GM19351 (cell line): ENCODE measurements around the gene XRN2.

Experiments used
- ATAC-seq: cut with Tn5 transposase; IDR thresholded peaks from one replicate; pipeline ENCODE4 v1.9.1; 2021; ENCODE audit warnings: mild to moderate bottlenecking, moderate library complexity; ENCODE audit not compliant: unreplicated experiment

XRN2 gene

GRCh38 chr20:21291026-21291425, 12.1 kb upstream of the XRN2 start:
- no peak for ATAC-seq

DNA sequence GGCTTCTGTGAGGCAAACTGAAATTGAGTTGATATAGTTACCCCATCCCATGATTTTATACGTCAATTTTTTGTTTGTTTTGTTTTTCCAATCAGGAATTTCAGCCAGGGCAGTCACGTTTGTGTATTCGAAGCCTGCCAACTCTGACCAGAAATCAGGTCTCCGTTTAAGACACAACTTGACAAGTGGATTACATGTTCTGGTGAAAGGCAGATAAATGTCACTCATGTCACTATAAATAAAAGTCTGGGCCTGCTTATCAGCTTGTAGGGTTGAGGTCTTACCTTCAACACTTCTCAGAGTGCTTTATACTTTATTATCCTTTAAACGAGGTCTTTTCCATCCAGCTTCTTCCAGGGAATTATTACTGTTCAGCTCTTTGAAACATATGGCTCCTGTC, 8.4 kb upstream of the XRN2 start:
- no peak for ATAC-seq

DNA sequence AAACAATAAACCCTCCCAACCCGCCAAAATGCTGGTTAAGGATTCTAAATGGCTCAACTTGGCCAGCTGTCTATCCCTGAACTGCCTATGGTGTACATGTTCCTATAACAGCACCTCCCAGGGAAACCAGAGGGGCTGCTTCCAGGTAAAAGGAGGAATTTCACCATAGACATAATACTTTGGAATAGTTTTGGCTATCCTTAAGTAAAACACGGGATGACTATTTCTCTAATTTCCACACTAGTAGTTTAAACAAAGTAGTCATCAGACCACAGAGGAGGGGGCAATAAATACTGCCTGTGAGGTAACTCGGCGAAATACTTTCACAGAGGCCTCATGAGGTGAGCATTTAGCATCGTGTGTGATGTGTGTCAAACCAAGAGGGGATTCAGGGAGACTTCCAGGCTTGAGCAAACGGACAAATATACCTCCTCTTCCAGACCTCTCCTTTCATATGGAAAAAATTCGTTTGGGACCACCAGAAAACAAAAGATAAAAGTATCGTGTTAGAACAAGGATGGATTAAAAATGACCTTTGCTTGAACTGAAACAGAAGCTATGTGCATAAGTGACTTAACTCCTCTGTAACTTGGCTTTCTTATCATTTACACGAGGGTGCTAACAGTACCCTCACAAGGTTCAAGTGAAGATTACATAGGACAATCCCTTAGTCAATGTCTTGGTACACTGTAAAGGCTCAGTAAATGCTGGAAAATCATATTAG, 1.0 kb upstream of the XRN2 start:
- ATAC-seq = no peak

DNA sequence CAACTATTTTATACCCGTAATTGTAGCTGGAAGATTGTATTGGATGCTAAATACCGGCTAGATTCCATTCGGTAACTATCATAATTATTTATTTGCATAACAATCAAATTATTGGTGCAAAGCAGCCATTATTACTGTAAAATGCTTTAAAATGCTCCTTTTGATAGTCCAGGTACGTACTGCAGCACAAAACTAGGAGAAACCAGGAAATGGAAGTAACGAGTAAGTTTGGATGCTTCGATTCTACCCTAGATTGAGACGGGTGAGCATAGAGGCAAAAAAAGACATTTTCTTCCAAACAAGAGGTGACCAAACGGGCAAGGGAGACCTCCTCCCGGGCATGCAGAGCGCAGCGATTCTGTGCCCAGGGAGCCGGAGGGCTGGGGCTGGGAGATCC, 469 bp upstream of the XRN2 start:
- ATAC-seq = no peak

DNA sequence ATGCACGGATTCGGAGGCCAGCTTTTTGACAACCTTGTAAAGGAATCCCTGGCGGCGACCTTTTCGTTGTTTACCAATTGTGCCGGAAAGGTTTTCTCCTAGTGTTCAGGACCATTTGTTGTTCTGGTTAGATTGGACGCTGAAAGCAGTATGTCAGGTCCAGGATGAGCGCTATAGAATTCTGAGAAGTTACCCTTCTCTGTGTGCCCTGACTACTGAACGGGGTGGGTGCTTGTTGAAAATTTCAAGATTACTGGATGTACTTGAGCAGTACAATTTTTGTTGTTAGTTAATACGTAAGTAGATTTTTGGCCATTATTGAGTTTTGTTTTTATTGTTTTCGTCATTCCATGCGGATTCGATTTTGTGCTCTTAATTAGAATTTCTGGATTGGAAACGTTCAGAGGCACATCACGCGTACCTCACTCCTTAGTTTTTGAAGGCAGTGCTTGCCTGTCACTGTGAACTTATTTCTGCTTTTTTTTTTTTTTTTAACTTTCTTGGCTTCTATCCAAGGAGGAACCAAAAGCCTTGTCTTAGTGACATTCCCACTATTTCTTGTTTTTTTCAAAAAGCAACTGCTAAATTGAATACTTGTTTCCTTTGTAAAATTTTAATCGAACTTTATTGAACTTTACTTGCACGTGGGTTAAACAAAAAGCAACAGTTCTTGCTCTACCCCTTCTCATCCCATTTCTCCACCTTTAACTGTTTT, 898 bp downstream of the XRN2 start:
- ATAC-seq = peak; percentile 11

DNA sequence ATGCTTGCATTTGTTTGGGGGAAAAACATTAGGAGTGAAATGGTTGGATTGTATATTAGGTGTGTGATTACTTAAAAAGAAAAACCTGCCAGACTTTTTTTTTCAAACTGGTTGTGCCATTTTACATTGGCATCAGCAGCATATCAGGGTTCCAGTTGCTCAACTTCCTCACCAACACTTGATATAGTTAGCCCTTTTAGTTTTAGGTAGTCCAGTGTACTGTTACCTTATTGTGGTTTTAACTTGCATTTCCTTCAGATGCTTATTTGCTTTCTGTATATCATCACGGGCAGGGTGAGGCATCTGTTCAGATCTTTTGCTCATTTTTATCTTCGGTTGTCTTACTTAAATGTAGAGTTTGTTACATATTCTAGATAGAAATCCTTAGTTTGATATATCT, 5.2 kb downstream of the XRN2 start:
- no peak for ATAC-seq

DNA sequence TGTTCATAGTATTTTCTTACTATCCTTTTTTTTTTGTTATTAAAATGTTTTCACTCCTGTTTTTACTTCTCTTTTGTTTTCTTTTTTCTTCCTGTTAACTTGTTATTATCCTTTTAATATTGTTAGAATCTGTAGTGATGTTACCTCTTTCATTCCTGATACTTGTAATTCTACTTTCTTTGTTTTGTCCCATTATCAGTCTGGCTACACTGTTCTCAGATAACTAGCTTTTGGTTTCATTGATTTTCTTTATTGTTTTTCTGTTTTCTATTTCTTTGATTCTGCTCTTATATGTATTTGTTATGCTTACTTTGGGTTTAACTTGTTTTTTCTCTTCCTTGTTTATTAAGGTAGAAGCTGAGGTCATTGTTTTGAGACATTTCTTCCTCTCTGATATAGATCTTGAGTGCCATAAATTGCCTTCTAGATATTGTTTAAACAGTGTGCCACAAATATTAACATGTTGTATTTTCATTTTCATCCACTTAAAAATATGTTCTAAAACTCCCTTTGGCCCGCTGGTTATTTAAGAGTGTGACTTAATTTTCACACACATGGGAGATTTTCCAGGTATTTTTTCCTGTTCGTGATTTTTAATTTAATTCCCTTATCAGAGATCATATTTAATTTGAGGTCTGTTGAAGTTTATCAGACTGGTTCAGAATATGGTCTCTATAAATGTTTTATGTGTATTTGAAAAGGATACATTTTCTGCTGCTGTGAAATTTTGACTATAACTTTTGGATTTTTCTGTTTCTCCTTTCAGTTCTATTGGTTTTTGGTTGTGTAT, 6.7 kb downstream of the XRN2 start:
- no peak for ATAC-seq

DNA sequence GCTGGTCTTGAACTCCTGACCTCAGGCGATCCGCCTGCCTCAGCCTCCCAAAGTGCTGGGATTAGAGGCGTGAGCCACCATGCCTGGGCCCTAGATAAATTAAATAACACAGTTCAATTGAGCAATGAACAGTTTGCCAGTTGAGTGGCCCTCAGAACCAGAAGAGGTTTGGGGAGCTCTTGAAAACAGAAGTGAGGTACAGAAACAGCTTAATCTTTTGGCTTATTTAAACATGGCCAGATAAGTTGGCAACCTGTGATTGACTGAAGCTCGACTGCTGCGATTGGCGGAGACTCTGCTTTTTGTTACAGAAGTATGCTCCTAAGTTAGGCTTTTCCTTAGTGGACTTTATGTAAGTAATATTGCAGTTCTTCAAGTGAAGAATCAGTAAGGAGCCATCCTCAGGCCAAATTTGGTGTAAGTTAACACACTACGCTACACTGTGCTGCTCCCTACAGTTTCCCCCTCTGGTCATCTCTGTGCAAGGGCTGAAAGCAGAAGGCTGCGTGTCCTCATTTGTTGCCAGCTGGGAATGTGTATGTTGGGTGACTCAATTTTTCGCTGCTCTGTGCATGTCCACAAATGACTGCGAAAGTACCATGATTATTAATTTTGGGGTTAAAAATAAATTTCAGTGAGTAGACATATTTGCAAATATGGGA, 9.8 kb downstream of the XRN2 start:
- ATAC-seq = no peak

DNA sequence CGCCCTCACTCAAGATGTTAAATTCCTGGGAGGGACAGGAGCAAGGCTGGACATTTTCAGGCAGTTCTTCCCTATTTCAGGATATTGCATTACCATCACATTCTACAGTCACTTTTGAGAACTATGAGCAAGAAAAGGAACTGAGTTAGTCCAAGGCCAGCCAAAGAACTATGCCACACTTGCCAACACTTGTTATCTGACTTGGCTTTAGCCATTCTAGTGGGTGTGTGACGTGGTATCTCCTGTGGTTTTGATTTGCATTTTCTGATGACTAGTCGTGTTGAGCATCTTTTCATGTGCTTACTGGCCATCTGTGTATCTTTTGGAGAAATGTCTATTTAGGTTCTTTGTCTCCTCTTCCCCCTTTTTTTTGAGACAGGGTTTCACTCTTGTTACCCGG, 12.0 kb downstream of the XRN2 start:
- ATAC-seq = no peak

- ATAC-seq = no peak
Measured at GRCh38 chr20:21322083-21322710, 19.1 kb downstream of the XRN2 start.

DNA sequence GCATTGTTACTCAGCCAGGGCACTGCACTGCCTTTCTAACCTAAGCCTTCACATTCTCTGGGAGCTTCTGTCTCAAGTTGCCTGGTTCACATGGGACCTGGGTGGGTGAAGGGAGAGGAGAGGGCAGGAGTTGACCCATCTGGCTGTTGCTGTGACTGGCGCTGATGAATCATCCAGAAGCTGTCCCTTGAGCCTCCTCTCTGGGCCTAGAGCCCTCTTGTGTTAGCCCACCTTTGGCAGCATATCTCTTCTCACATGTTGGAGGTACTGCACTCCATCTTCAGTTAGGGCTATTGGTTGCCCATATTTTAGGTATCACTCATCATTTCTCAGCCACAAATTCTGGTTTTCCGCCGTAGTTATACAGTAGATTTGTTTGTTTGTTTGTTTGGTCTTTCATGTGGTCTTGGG, 19.8 kb downstream of the XRN2 start:
- no peak for ATAC-seq

DNA sequence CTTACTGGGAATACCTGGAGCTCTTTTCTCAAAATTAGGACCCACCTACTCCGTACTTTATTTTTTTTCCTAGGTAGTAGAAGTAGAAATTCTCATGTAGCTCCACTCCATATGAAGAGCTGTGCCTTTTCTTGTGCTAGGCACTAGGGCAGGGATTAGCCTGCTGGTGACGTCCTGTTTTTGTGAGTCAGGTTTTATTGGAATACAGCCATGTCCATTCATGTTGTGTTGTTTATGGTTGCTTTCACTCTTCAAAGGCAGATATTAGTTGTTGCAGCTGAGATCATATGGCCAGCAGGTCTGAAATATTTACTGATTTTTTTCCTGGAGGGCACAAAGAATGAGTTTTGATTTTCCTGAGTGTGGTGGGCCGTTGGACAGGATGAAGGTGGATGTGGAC, 20.5 kb downstream of the XRN2 start:
- ATAC-seq = no peak

DNA sequence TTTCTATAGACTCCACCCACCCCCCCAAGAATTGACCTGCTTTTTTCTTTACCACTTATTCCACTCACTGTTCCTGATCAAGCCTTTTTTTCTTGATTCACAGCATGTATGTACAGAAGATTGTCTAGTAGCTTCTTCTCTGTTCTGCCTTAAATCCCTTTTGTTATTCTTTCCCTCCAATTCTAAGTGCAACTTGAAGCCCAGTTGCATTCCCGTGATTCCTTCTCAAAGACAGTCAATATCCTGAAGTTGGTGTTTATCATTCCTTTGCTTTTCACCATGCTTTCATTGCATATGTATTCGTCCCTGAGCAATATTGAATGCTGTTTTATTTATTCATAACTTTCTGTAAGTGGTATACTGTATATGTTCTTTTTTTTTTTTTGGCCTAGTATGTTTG, 21.0 kb downstream of the XRN2 start:
- ATAC-seq = no peak

DNA sequence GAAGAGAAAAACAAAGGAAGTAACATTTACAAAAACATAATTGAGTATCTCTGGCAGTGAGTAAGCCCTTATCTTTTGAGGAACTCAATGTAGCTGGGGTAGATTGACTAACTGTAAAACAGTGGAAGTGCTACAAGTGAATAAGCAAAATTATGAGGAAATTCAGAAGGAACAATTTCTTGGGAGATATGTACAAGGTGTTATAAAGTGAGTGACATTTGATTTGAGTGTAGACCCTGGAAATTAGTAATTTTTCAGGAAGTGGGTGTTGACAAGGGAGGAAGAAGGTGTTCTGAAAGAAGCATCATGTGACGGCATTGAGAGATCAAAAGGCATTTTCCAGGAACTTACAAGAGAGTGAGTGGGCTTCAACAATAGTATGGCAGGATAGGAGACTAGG, 22.2 kb downstream of the XRN2 start:
- no peak for ATAC-seq

DNA sequence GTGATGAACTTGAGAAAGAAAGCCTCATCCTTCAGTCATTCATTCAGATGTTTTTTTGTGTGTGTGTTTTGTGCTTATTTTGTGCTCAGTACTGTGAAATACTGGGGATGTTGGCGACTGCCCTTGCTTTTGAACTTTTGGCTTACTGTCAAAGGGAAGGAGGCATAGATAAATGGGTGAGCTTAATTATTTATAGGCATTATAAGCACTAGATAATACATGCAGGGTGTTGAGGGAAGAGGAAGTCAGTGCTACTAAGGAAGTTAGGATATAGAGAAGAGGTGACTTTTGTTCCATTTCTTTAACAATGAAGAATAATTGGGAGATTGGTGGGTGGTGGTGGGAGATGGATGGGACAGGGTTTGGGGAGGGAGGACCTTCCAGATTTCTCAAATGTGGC, 23.6 kb downstream of the XRN2 start:
- ATAC-seq = no peak

DNA sequence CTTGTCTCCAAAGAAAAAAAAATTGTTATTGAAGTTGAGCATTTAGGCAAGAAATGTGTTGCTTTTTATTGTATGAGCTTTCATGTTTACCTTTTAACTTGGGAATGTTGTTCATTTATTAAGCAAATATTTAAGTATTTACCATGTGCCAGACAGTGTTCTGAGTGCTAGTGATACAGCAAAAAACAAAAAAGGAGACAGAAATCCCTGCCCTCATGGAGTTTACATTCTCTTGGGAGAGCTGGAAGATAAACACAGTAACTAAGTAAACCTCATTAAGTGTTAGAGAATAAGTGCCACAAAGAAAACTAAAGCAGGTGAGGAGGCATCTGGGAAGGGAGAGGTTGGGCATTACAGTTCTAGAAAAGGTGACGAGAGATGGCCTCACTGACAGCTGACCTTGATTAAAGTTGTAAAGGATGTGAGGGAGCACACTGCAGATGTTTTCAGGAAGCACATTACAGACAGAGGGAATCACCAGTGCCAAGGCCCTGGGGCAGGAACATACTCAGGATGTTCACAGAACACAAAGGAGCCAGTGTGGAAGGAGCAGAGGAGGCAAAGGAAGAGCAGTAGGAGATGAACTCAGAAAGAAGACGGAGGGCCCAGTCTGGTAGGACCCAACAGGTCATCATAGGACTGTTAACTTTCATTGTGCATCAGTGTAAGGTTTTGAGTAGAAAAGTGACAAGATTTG, 33.5 kb downstream of the XRN2 start:
- ATAC-seq = no peak

GRCh38 chr20:21338291-21338690, 35.2 kb downstream of the XRN2 start:
- no peak for ATAC-seq

GRCh38 chr20:21339499-21339898, 36.4 kb downstream of the XRN2 start:
- no peak for ATAC-seq

- ATAC-seq = no peak
Measured at GRCh38 chr20:21340991-21341697, 38.0 kb downstream of the XRN2 start.
